ENCODE results near the gene CRIP3. TPM values are rescaled to one million over a fixed set of nuclear protein-coding genes. Genes with fewer than 3 reads are reported as not detected.

The CRIP3 gene
- polyA plus RNA-seq, 4 donors, result 0.89 to 3.4 (median 2.5) TPM

- peaks cover 0 to 5% (median 0%) of the 10 kb centered on the region in 3 donors for H3K27me3 ChIP-seq (ENCODE audit: control insufficient read depth in 3 of 3, insufficient read depth in 3 of 3, low read length in 3 of 3)
- no peak overlapping the region for H3K27ac ChIP-seq (ENCODE audit: low read depth in 1 of 3, low read length in 2 of 3)
- FAIRE-seq (no peak), DNase-seq (no peak)
- peaks cover 0 to 2% (median 0%) of the 10 kb centered on the region in 3 donors for H3K36me3 ChIP-seq (ENCODE audit: control insufficient read depth in 3 of 3, insufficient read depth in 2 of 3, low read depth in 1 of 3, low read length in 3 of 3)
- H3K9me3 ChIP-seq (ENCODE audit: control insufficient read depth in 2 of 2, insufficient read depth in 1 of 2, low read depth in 1 of 2, low read length in 1 of 2), result no peaks in the 10 kb centered on the region
- no peak overlapping the region for H3K4me3 ChIP-seq (ENCODE audit: low read depth in 1 of 3, low read length in 3 of 3)
- WGBS, 3 donors, result 85 to 89% (median 88%) methylated on average over 9 of the region's 9 CpGs
- peaks cover 0 to 2% (median 0%) of the 10 kb centered on the region in 3 donors for H3K4me1 ChIP-seq (ENCODE audit: control insufficient read depth in 3 of 3, insufficient read depth in 2 of 3, low read depth in 1 of 3, low read length in 2 of 3)
These were observed 51.8 kb downstream of the CRIP3 start for GRCh38 chr6:43256670-43257366.

Other genes with a start within 250 kb of the CRIP3 start
- 100 to 1,000 TPM in 2 of 4 donors, 10 to 100 TPM in 2; 53.4 to 127 (median 90.9) TPM for gene MRPL2, start 249.4 kb downstream of the CRIP3 start, polyA plus RNA-seq
- gene KLC4, start 249.2 kb downstream of the CRIP3 start, polyA plus RNA-seq, result 100 to 1,000 TPM in 3 of 4 donors, 10 to 100 TPM in 1; 36.3 to 333 (median 206) TPM
- gene PTK7, start 232.5 kb downstream of the CRIP3 start, polyA plus RNA-seq, result 10 to 100 TPM in 2 of 4 donors, 1 to 10 TPM in 2; 1.1 to 36.5 (median 6.9) TPM
- gene SRF, start 137.6 kb downstream of the CRIP3 start, polyA plus RNA-seq, result 10 to 100 TPM in 3 of 4 donors, 1 to 10 TPM in 1; 8.9 to 24.0 (median 16.2) TPM
- 10 to 100 TPM; 22.2 to 86.2 (median 52.5) TPM for gene CUL9, start 126.6 kb downstream of the CRIP3 start, polyA plus RNA-seq
- gene DNPH1, start 79.3 kb downstream of the CRIP3 start, polyA plus RNA-seq, result 100 to 1,000 TPM; 192 to 370 (median 327) TPM
- 1 to 10 TPM in 2 of 4 donors, under 1 TPM in 2; 0.89 to 2.1 (median 1.0) TPM for gene TTBK1, start 65.3 kb downstream of the CRIP3 start, polyA plus RNA-seq
- under 1 TPM in 2 of 4 donors, not detected in 2; 0.10 to 0.50 TPM for gene SLC22A7, start 10.6 kb downstream of the CRIP3 start, polyA plus RNA-seq
- gene ZNF318, start 60.8 kb upstream of the CRIP3 start, polyA plus RNA-seq, result 10 to 100 TPM in 1 of 4 donors, 1 to 10 TPM in 3; 3.5 to 18.1 (median 5.0) TPM
- gene ABCC10, start 118.7 kb upstream of the CRIP3 start, polyA plus RNA-seq, result 10 to 100 TPM; 15.7 to 31.1 (median 22.2) TPM
- 1 to 10 TPM in 1 of 4 donors, under 1 TPM in 1, not detected in 2; 0.72 to 1.3 TPM for gene DLK2, start 146.7 kb upstream of the CRIP3 start, polyA plus RNA-seq
- 10 to 100 TPM; 17.2 to 34.5 (median 29.8) TPM for gene TJAP1, start 168.7 kb upstream of the CRIP3 start, polyA plus RNA-seq
- under 1 TPM; 0.22 to 0.54 (median 0.38) TPM for gene LRRC73, start 201.5 kb upstream of the CRIP3 start, polyA plus RNA-seq
- gene YIPF3, start 208.1 kb upstream of the CRIP3 start, polyA plus RNA-seq, result 100 to 1,000 TPM in 1 of 4 donors, 10 to 100 TPM in 3; 49.0 to 121 (median 71.8) TPM
- 10 to 100 TPM in 3 of 4 donors, 1 to 10 TPM in 1; 10.0 to 38.7 (median 23.7) TPM for gene POLR1C, start 208.3 kb upstream of the CRIP3 start, polyA plus RNA-seq